A549 (cell line): Measurements from ENCODE around the gene KCNA5. TPM values are rescaled to one million over a fixed set of nuclear protein-coding genes. Genes with fewer than 3 reads are reported as not detected.
A peak's percentile ranks its signal among the peaks of the same experiment; 100 is the strongest.

Source experiments
- ATAC-seq, 2 experiments: fragments of 200-7000 bp in 1 of 2; fragments of >200 bp in 1 of 2; cut with Nextera tagmentation in 1 of 2; cut with Tn5 transposase in 1 of 2; 3 replicates each; pipeline versions ENCODE4 v1.8.0 to v1.9.1; 2018 to 2020; ENCODE audit warnings: mild to moderate bottlenecking in 1 of 2, moderate library complexity in 1 of 2
- CTCF ChIA-PET: fragments of 300-600 bp; sonication (Branson Sonifier 250); formaldehyde crosslinking; extraction: SDS; loops from one replicate; lab custom pipeline; 2021; ENCODE audit warnings: antibody characterized with exemption, inconsistent platforms; lab: Yijun Ruan, JAX
- POLR2A ChIA-PET: fragments of 350-600 bp; formaldehyde crosslinking; extraction: SDS; loops from one replicate; lab custom pipeline; 2021; ENCODE audit warnings: antibody characterized with exemption, inconsistent platforms; lab: Yijun Ruan, JAX
- DNase-seq, 2 experiments: peaks; one replicate each; pipeline versions ENCODE4 v3.0.0 to v3.0.0-alpha.2; 2011 to 2016; ENCODE audit warnings: low read depth in 1 of 2, low spot score in 1 of 2
- FAIRE-seq: peaks from 2 replicates; lab custom pipeline; 2011; peaks lifted over from hg19 to GRCh38; lab: Jason Lieb, UNC
- H3K27ac ChIP-seq, 2 experiments: fragments of >200 bp; sonication (Bioruptor Twin); formaldehyde crosslinking; 3 replicates each; pipeline ENCODE4 v1.5.1; 2016 to 2017
- H3K4me1 ChIP-seq: fragments of >200 bp; sonication (Bioruptor Twin); formaldehyde crosslinking; 3 replicates; pipeline ENCODE4 v1.6.1; 2016
- H3K4me2 ChIP-seq: fragments of >200 bp; sonication (Bioruptor Twin); formaldehyde crosslinking; 3 replicates; pipeline ENCODE4 v1.6.1; 2016
- H3K4me3 ChIP-seq: fragments of >200 bp; sonication (Bioruptor Twin); formaldehyde crosslinking; 3 replicates; pipeline ENCODE4 v1.5.1; 2016
- H3K9me3 ChIP-seq: fragments of >200 bp; sonication (Bioruptor Twin); formaldehyde crosslinking; 3 replicates; pipeline ENCODE4 v1.6.1; 2016
- CBX2 ChIP-seq: fragments of 200-600 bp; sonication (generic); IDR thresholded peaks from 2 replicates; pipeline ENCODE4 v1.6.1; 2016; ENCODE audit warnings: low read depth, mild to moderate bottlenecking, borderline replicate concordance
- CBX8 ChIP-seq: fragments of 200-600 bp; sonication (generic); IDR thresholded peaks from 2 replicates; pipeline ENCODE4 v1.6.1; 2016
- CEBPB ChIP-seq, 2 experiments: fragments of >200 bp in 1 of 2; sonication (Bioruptor Twin) in 1 of 2; formaldehyde crosslinking in 1 of 2; IDR thresholded peaks; 2 replicates each; pipeline ENCODE4 v1.6.1; 2012 to 2016
- CHD4 ChIP-seq: fragments of 200-600 bp; sonication (generic); IDR thresholded peaks from 2 replicates; pipeline ENCODE4 v1.6.1; 2016; ENCODE audit warnings: antibody characterized with exemption, mild to moderate bottlenecking, borderline replicate concordance
- EHF ChIP-seq: fragments of 250-450 bp; sonication (Bioruptor Pico); IDR thresholded peaks from 2 replicates; pipeline ENCODE4 v1.5.0; 2020; ENCODE audit warnings: mild to moderate bottlenecking
- EHMT2 ChIP-seq: fragments of 200-600 bp; sonication (generic); IDR thresholded peaks from 2 replicates; pipeline ENCODE4 v1.6.1; 2016; ENCODE audit warnings: antibody characterized with exemption, low read depth, mild to moderate bottlenecking, moderate library complexity
- EP300 ChIP-seq, 2 experiments: fragments of >200 bp; sonication (Bioruptor Twin); formaldehyde crosslinking; IDR thresholded peaks; 2 replicates in 1 of 2; 3 replicates in 1 of 2; pipeline ENCODE4 v1.6.1; 2016 to 2017
- FOSL2 ChIP-seq, 2 experiments: fragments of 450-650 bp in 1 of 2; fragments of >200 bp in 1 of 2; sonication (Bioruptor Twin) in 1 of 2; formaldehyde crosslinking; IDR thresholded peaks; 2 replicates each; pipeline versions ENCODE4 v1.5.0 to v1.6.1; 2016 to 2020; ENCODE audit warnings: mild to moderate bottlenecking in 1 of 2, moderate library complexity in 1 of 2
- FOXS1 ChIP-seq: fragments of 250-450 bp; sonication (Bioruptor Pico); IDR thresholded peaks from 2 replicates; pipeline ENCODE4 v1.5.0; 2020; ENCODE audit warnings: mild to moderate bottlenecking, moderate library complexity
- GATA3 ChIP-seq: IDR thresholded peaks from 2 replicates; pipeline ENCODE4 v1.6.1; 2012; ENCODE audit warnings: borderline replicate concordance
- HDAC2 ChIP-seq: fragments of 200-600 bp; sonication (generic); IDR thresholded peaks from 2 replicates; pipeline ENCODE4 v1.6.1; 2016
- HOXB13 ChIP-seq: fragments of 250-450 bp; sonication (Bioruptor Pico); IDR thresholded peaks from 2 replicates; pipeline ENCODE4 v1.5.0; 2020; ENCODE audit warnings: low read depth, mild to moderate bottlenecking, moderate library complexity
- NPAS2 ChIP-seq: fragments of 250-450 bp; sonication (Bioruptor Pico); IDR thresholded peaks from 2 replicates; pipeline ENCODE4 v1.8.0; 2022; ENCODE audit warnings: mild to moderate bottlenecking, moderate library complexity, borderline replicate concordance
- POLR2A ChIP-seq: IDR thresholded peaks from 2 replicates; pipeline ENCODE4 v1.6.1; 2012; ENCODE audit warnings: mild to moderate bottlenecking, low read length
- RCOR1 ChIP-seq: fragments of 150-350 bp; IDR thresholded peaks from 2 replicates; pipeline ENCODE4 v1.6.1; 2014; ENCODE audit warnings: antibody characterized with exemption, low read length, low read depth
- RFX5 ChIP-seq: fragments of 450-650 bp; IDR thresholded peaks from 2 replicates; pipeline ENCODE4 v1.7.1; 2014; ENCODE audit warnings: antibody characterized with exemption, mild to moderate bottlenecking, moderate library complexity
- TFCP2L1 ChIP-seq: fragments of 250-450 bp; sonication (Bioruptor Pico); IDR thresholded peaks from 2 replicates; pipeline ENCODE4 v1.5.0; 2021; ENCODE audit warnings: mild to moderate bottlenecking
- ZSCAN20 ChIP-seq: fragments of 250-450 bp; sonication (Bioruptor Pico); IDR thresholded peaks from 2 replicates; pipeline ENCODE4 v1.8.0; 2022; ENCODE audit warnings: mild to moderate bottlenecking, moderate library complexity
- whole genome bisulfite sequencing: methylation state at CpG from one replicate; pipeline ENCODE4 v1.1.6; 2017; ENCODE audit errors: missing lambda C conversion rate; 5-methylcytosine and 5-hydroxymethylcytosine counted together
- polyA plus RNA-seq, 4 experiments: library from polyadenylated mRNA; depleted of rRNA in 3 of 4; stranded (reverse); fragments of >200 nt; fragmentation: RNase III in 1 of 4; extraction: RNeasy Plus Mini Kit Qiagen cat#74134 plus additional on column Dnase treatment in 1 of 4; gene quantifications; 2 replicates in 3 of 4; 3 replicates in 1 of 4; pipeline ENCODE4 v1.2.3, GENCODE V29; 2011 to 2017
- TF ChIP-seq, protein P1 (sequence below): fragments of 250-450 bp; sonication (Bioruptor Pico); IDR thresholded peaks from 2 replicates; pipeline ENCODE4 v1.5.0; 2021; ENCODE audit warnings: mild to moderate bottlenecking, moderate library complexity, borderline replicate concordance
- TF ChIP-seq, protein P2 (sequence below): IDR thresholded peaks from 2 replicates; pipeline ENCODE4 v1.6.1; 2012; ENCODE audit warnings: low read depth, borderline replicate concordance

KCNA5 gene
- polyA plus RNA-seq, 2 of the 4 experiments (the other 2 are of a cell fraction), result not detected

DNA sequence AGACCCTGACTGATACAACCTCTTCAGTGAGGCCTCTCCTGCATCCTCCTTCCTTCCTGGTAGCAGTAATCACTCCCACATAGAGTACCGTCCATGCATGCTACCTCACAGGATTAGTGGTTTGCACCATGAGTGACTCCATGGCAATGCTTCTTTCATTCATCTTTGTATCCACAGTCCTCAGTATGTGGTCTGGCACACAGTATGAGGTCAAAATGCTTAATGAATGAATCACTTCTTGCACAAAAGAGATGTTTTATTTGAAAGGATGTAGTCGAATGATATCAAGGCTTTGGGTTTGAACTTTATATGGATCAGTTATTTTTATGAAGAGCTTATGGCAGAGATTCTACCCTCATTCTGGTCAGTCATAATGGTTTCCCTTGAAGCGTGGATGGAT, 42.2 kb downstream of the KCNA5 start:
- ATAC-seq, result no peak; a peak in 1 of 6 replicates
- H3K4me2 ChIP-seq, result no peak overlapping the region
- POLR2A ChIA-PET, result no interaction called here
- CTCF ChIA-PET, result interaction anchor here (2.9 to 9.2 kb wide), 3 partner anchors 13 to 230 kb away, joined by 14 to 121 read pairs (median 57); no protein-coding TSS in a partner anchor
- H3K4me1 ChIP-seq, result peaks cover 7% of the 10 kb centered on the region; the same call in 1 of the 3 replicates
- no peak for FAIRE-seq
- no peak for TF ChIP-seq EHMT2
- no peak for TF ChIP-seq CBX2
- TF ChIP-seq HDAC2, result no peak
- TF ChIP-seq CHD4, result no peak
- no peak for TF ChIP-seq TFCP2L1 (CRISPR knock-in tag)
- TF ChIP-seq EHF (CRISPR knock-in tag), result no peak
- TF ChIP-seq, protein P1, sequence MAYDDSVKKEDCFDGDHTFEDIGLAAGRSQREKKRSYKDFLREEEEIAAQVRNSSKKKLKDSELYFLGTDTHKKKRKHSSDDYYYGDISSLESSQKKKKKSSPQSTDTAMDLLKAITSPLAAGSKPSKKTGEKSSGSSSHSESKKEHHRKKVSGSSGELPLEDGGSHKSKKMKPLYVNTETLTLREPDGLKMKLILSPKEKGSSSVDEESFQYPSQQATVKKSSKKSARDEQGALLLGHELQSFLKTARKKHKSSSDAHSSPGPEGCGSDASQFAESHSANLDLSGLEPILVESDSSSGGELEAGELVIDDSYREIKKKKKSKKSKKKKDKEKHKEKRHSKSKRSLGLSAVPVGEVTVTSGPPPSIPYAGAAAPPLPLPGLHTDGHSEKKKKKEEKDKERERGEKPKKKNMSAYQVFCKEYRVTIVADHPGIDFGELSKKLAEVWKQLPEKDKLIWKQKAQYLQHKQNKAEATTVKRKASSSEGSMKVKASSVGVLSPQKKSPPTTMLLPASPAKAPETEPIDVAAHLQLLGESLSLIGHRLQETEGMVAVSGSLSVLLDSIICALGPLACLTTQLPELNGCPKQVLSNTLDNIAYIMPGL (CRISPR knock-in tag), result no peak
- TF ChIP-seq, protein P2, sequence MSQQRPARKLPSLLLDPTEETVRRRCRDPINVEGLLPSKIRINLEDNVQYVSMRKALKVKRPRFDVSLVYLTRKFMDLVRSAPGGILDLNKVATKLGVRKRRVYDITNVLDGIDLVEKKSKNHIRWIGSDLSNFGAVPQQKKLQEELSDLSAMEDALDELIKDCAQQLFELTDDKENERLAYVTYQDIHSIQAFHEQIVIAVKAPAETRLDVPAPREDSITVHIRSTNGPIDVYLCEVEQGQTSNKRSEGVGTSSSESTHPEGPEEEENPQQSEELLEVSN, result no peak
- no peak for TF ChIP-seq FOSL2 (IDR thresholded peaks at IDR 0.05)
- TF ChIP-seq FOSL2 (CRISPR knock-in tag; IDR thresholded peaks at IDR 0.05), result no peak
- TF ChIP-seq GATA3, result no peak
- no peak for TF ChIP-seq RFX5
- no peak for TF ChIP-seq FOXS1 (CRISPR knock-in tag)
- TF ChIP-seq CBX8, result no peak
- no peak for TF ChIP-seq HOXB13 (CRISPR knock-in tag)
- TF ChIP-seq NPAS2 (CRISPR knock-in tag), result no peak
- no peak for TF ChIP-seq ZSCAN20
- no peak for TF ChIP-seq RCOR1
- TF ChIP-seq, all 56 proteins: peak for 0
- Histone ChIP-seq H3K27ac (no peak overlapping the region), H3K4me3 (no peak overlapping the region), H3K9me3 (no peaks in the 10 kb centered on the region)
- peak in 1 of 2 experiments; percentile 7 for DNase-seq
- WGBS, result 7% methylated on average over 3 of the region's 3 CpGs

DNA sequence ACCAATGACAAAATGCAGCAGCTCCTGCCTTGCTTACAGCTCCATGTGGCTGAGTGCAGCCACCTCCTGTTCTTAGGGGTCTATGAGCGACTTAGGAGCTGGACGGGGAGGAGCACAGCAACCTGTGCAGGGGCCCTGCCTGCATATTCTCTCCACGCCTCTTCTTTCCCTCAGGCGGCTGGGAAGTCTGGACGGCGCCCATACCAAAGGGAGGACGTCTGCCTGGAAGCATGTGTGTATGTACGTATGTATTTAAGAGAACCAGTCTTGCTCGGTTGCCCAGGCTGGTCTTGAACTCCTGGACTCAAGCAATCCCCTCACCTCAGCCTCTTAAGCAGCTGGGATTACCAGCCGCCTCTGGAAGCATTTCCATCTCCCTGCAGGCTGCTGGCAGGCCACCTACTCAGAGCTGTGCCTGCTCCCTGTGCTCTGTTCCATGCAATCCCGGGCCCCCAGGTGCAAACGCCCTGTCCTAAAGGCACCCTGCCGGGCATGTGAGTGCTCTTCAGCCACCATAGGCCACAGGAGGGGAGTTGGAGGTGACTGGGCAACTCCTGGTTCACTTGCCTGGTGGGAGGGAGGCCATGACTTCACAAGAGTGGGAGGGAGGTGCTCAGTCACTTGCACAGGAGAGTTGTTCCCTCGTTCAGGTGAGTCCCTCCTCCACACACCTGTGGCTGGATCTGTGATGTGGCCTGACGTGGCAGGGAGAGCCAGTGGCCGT, 44.3 kb downstream of the KCNA5 start:
- H3K4me2 ChIP-seq, result 0 out of 3 replicates have a peak overlapping the region, but pooled peaks have one; percentile 8
- FAIRE-seq (no peak), DNase-seq (no peak), ATAC-seq (no peak)
- peak overlapping the region in 1 of 2 experiments; percentile 18; a peak in 3 of 6 replicates for H3K27ac ChIP-seq
- no peaks in the 10 kb centered on the region for H3K9me3 ChIP-seq
- peaks cover 7% of the 10 kb centered on the region; the same call in 1 of the 3 replicates for H3K4me1 ChIP-seq
- 41% methylated on average over 13 of the region's 16 CpGs for WGBS
- POLR2A ChIA-PET, result no interaction called here
- no peak overlapping the region for H3K4me3 ChIP-seq
- CTCF ChIA-PET, result interaction anchor here (2.9 to 9.2 kb wide), 2 partner anchors 66 to 232 kb away, joined by 14 to 121 read pairs; no protein-coding TSS in a partner anchor
- TF ChIP-seq EP300 (IDR thresholded peaks at IDR 0.05) (no peak), HDAC2 (no peak), CEBPB (IDR thresholded peaks at IDR 0.05) (no peak)
- TF ChIP-seq, all 56 proteins: peak for 0

DNA sequence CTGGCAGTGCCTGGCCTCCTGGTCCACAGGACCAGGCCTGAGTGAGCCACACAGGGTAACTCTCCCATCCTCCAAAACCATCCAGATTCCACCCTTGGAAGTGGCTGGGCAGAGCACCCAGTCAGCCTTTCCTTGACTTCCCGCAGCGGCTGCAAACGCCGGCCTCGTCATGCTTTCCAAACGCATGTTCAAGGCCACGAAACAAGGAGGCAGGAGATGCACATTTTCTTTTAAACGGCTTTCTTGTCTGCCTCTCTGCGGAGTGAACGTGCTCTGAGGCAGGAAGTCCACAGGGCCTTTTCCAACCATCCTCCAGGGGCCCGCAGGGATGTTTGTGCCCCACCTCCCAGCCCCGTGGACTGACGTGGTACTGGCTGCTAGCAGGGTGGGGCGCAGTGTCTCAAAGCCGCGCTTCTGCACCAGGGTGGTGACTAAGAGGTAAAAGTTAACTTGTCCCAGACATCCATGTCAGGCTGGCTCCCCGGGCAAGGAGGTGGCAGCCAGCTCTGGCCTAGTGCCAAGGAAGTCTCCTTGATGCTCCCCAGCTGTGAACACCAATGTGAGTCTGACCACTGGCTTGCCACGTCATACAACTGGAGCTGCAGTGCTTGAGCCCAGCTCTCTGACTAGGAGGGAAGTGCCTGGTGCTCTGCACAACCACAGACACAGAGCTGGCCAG, 45.0 kb downstream of the KCNA5 start:
- ChIA-PET CTCF (interaction anchor here (2.9 to 9.2 kb wide), 2 partner anchors 67 to 233 kb away, joined by 14 to 121 read pairs; no protein-coding TSS in a partner anchor), POLR2A (no interaction called here)
- Histone ChIP-seq H3K4me3 (no peak overlapping the region), H3K9me3 (no peaks in the 10 kb centered on the region), H3K4me2 (peak overlapping the region; percentile 8; the same call in 1 of the 3 replicates), H3K4me1 (peaks cover 7% of the 10 kb centered on the region; the same call in 1 of the 3 replicates), H3K27ac (peak overlapping the region in 1 of 2 experiments; percentile 18; a peak in 3 of 6 replicates)
- TF ChIP-seq POLR2A, result no peak
- no peak for TF ChIP-seq NPAS2 (CRISPR knock-in tag)
- FAIRE-seq, result no peak
- ATAC-seq, result peak; percentile 71 to 76
- 37% methylated on average over 16 of the region's 18 CpGs for WGBS
- peak; percentile 22 to 64 for DNase-seq
